NB4 (cell line): Measurements from ENCODE around the gene PIGQ.

Experiments used
- DNase-seq: peaks from one replicate; pipeline ENCODE4 v3.0.0; 2010; ENCODE audit warnings: low read depth
- H3K4me3 ChIP-seq: one replicate; pipeline ENCODE4 v1.5.1; 2011; ENCODE audit warnings: mild to moderate bottlenecking, low read depth, low read length, moderate library complexity
- CTCF ChIP-seq: IDR thresholded peaks from one replicate; pipeline ENCODE4 v1.5.1; 2012; ENCODE audit warnings: low read depth, low read length
- MYC ChIP-seq: IDR thresholded peaks from 2 replicates; pipeline ENCODE4 v1.6.1; 2011; ENCODE audit warnings: low read depth, low read length
- POLR2A ChIP-seq: IDR thresholded peaks from 2 replicates; pipeline ENCODE4 v1.6.1; 2011; ENCODE audit warnings: mild to moderate bottlenecking; ENCODE audit not compliant: insufficient read length; ENCODE audit errors: extremely low read depth
- TF ChIP-seq, protein P1 (sequence below): IDR thresholded peaks from 2 replicates; pipeline ENCODE4 v1.6.1; 2011; ENCODE audit warnings: low read depth, low read length

Gene PIGQ

GRCh38 chr16:569445-570254, at the start of gene PIGQ:
TSS of gene PIGQ (plus strand) at chr16:569968. CDS start at chr16:574075, 4,107 bp downstream.
- TF ChIP-seq POLR2A (no peak), CTCF (no peak), MYC (no peak)
- TF ChIP-seq, protein P1, sequence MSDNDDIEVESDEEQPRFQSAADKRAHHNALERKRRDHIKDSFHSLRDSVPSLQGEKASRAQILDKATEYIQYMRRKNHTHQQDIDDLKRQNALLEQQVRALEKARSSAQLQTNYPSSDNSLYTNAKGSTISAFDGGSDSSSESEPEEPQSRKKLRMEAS = no peak
- peak within 1 kb of the TSS; percentile 83 for H3K4me3 ChIP-seq
- DNase-seq = peak; percentile 63

DNA sequence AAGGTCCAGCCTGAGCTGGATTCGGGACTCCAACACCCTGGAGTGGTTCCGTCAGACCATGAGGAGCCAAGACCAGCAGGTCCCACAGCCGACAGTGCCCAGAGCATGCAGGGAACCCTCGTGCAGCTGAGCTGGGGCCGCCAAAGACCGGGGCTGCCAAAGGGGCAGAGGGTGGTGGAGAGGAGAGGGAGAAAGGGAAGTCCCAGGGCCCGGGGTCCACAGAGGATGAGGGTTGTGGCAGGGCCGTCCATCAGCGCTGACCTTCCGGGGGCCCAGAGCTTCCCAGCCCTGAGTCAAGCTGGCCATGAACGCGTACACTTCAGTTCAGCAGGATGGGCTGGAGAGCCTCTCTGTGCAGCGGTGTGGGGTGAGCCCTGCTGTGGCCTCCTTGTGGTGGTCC, 48.9 kb upstream of the PIGQ start:
- DNase-seq = no peak
- TF ChIP-seq MYC (no peak), CTCF (no peak), POLR2A (no peak)
- TF ChIP-seq, protein P1 = no peak
- H3K4me3 ChIP-seq = no peak overlapping the region

DNA sequence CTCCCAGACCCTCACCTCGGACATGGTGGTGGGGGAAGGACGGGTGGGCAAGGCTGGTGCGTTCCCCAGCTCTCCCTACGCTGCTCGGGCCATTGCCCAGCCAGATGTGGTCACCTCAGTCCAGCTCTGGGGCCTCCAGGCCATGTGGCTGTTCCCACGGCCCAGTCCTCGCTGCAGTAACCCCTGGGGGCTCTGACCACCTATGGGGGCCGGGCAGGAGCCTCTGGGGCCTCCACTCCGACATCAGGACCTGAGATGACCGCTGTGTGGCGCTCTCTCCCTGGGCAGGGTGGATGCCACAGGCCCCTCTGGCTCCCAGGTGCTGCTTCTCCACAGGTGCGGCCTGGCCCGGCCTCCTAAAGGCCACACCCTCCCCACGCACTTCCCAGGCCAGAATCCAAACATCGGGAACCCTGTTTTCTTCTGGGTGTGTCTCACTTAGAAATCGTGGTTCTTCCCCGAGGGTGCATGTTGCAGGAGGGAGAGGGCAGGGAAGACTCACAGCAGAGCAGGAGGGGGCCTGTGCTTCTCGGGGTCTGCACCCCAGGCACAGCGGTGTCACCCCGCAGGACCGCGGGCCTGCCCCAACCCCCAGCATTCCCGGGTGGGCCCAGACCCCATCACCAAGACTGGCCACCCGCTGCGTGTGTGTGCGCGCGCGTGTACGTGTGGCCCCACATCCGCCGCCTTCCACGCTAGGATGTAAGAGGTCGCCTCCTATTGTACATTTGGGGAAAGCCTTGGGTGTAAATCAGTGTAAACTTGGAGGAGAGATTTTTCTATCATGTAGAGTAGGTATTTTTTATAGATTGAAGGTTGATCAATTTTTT, 48.2 kb upstream of the PIGQ start:
- no peak for DNase-seq
- no peak overlapping the region for H3K4me3 ChIP-seq
- TF ChIP-seq, protein P1 = no peak
- TF ChIP-seq MYC (no peak), CTCF (no peak), POLR2A (no peak)

- no peak for DNase-seq
- TF ChIP-seq, protein P1 = no peak
- TF ChIP-seq POLR2A (no peak), CTCF (no peak), MYC (no peak)
- no peak overlapping the region for H3K4me3 ChIP-seq
Measured at GRCh38 chr16:522320-523096, 47.3 kb upstream of the PIGQ start.

- TF ChIP-seq MYC (no peak), CTCF (no peak), POLR2A (no peak)
- TF ChIP-seq, protein P1 = no peak
- no peak for DNase-seq
- H3K4me3 ChIP-seq = no peak overlapping the region
Measured at GRCh38 chr16:523097-523741, 46.5 kb upstream of the PIGQ start.
